Esophagus muscularis mucosa (tissue), 4 donors: ENCODE data around the gene PIGR. TPM values are rescaled to one million over a fixed set of nuclear protein-coding genes. Genes with fewer than 3 reads are reported as not detected.

Source experiments
- DNase-seq: peaks from one replicate; pipeline ENCODE4 v3.0.0-alpha.2; 2017; ENCODE audit errors: extremely low spot score
- H3K27ac ChIP-seq, 4 donors: fragments of 200-600 bp; sonication (generic); replicated peaks in 1 of 4; 1 replicate in 3 of 4; 2 replicates in 1 of 4; pipeline ENCODE4 v1.5.1; 2016 to 2019; ENCODE audit warnings: mild to moderate bottlenecking in 1 of 4
- H3K27me3 ChIP-seq, 4 donors: fragments of 200-600 bp; sonication (generic); one replicate each; pipeline versions ENCODE4 v1.5.1 to v1.6.0; 2016 to 2019
- H3K36me3 ChIP-seq, 4 donors: fragments of 200-600 bp; sonication (generic); one replicate each; pipeline ENCODE4 v1.5.1; 2016 to 2019
- H3K4me1 ChIP-seq, 4 donors: fragments of 200-600 bp; sonication (generic); one replicate each; pipeline ENCODE4 v1.5.1; 2016 to 2019
- H3K4me3 ChIP-seq, 4 donors: fragments of 200-600 bp; sonication (generic); 1 replicate in 2 of 4; 2 replicates in 2 of 4; pipeline ENCODE4 v1.5.1; 2016 to 2019; ENCODE audit warnings: mild to moderate bottlenecking in 4 of 4, moderate library complexity in 1 of 4
- H3K9me3 ChIP-seq, 4 donors: fragments of 200-600 bp; sonication (generic); 1 replicate in 3 of 4; 2 replicates in 1 of 4; pipeline ENCODE4 v1.5.1; 2016 to 2019
- CTCF ChIP-seq, 3 experiments: fragments of 200-600 bp in 2 of 3; fragments of 450-650 bp in 1 of 3; sonication (generic) in 2 of 3; IDR thresholded peaks; one replicate each; pipeline ENCODE4 v1.5.1; 2017 to 2019; ENCODE audit warnings: antibody characterized with exemption in 3 of 3, mild to moderate bottlenecking in 2 of 3, moderate library complexity in 1 of 3
- EP300 ChIP-seq: sonication (generic); formaldehyde crosslinking; IDR thresholded peaks from one replicate; pipeline ENCODE4 v1.6.1; 2017; ENCODE audit warnings: antibody characterized with exemption
- POLR2A ChIP-seq: fragments of 450-650 bp; IDR thresholded peaks from one replicate; pipeline ENCODE4 v1.6.1; 2017; ENCODE audit warnings: antibody characterized with exemption, moderate library complexity, mild to moderate bottlenecking, low read depth
- POLR2AphosphoS5 ChIP-seq, 2 donors: sonication (generic); formaldehyde crosslinking; IDR thresholded peaks; one replicate each; pipeline ENCODE4 v1.6.1; 2017; ENCODE audit warnings: antibody characterized with exemption in 2 of 2
- WGBS: methylation state at CpG from one replicate; pipeline ENCODE4 v1.1.5; 2018; 5-methylcytosine and 5-hydroxymethylcytosine counted together
- intact Hi-C: fragments of 100-400 bp; cut with DNase I; formaldehyde crosslinking; loops from one replicate; pipeline ENCODE4 v1.15.1; 2023
- total RNA-seq, 4 donors: library from RNA; depleted of rRNA; stranded (reverse); fragments of >200 nt; gene quantifications; one replicate each; pipeline versions ENCODE4 v1.1.0 to v1.2.1, GENCODE V29; 2016

Gene PIGR
- total RNA-seq, 4 donors from 2014 or later = 0.42 to 4.2 (median 1.1) TPM; not detected in 1

GRCh38 chr1:206897175-206897574, 49.1 kb downstream of the PIGR start, which contains the start of gene IL24:
Gene IL24, plus strand, starts transcription at chr1:206897443. Its CDS starts 390 bp downstream, at chr1:206897833.
- 67% methylated on average over 4 of the region's 4 CpGs for WGBS
- TF ChIP-seq EP300 = no peak
- no peak for TF ChIP-seq POLR2AphosphoS5 (IDR thresholded peaks at IDR 0.05)

GRCh38 chr1:206896261-206896660, 50.0 kb downstream of the PIGR start:
- Histone ChIP-seq H3K27me3 (peaks cover 0 to 28% (median 0%) of the 10 kb centered on the region in 4 donors), H3K4me3 (no peak overlapping the region), H3K36me3 (no peaks in the 10 kb centered on the region), H3K4me1 (peaks cover 5 to 11% (median 8%) of the 10 kb centered on the region in 4 donors), H3K27ac (no peak overlapping the region), H3K9me3 (no peaks in the 10 kb centered on the region)
- no peak for TF ChIP-seq POLR2A
- 78% methylated on average over 3 of the region's 3 CpGs for WGBS
- intact Hi-C loops = no loop called here
- no peak for DNase-seq

More at GRCh38 chr1:206897175-206897574, 49.1 kb downstream of the PIGR start, which contains the start of gene IL24:
- Histone ChIP-seq H3K36me3 (no peaks in the 10 kb centered on the region), H3K27ac (no peak within 1 kb of the TSS), H3K27me3 (peaks cover 0 to 22% (median 0%) of the 10 kb centered on the region in 4 donors), H3K4me3 (no peak within 1 kb of the TSS), H3K9me3 (no peaks in the 10 kb centered on the region), H3K4me1 (peaks cover 5 to 11% (median 8%) of the 10 kb centered on the region in 4 donors)
- intact Hi-C loops = no loop called here
- no peak for DNase-seq

- intact Hi-C loops = no loop called here
- Histone ChIP-seq H3K27ac (no peak overlapping the region), H3K27me3 (peaks cover 0 to 32% (median 0%) of the 10 kb centered on the region in 4 donors), H3K36me3 (no peaks in the 10 kb centered on the region), H3K4me3 (no peak overlapping the region), H3K9me3 (no peaks in the 10 kb centered on the region), H3K4me1 (peaks cover 5 to 11% (median 8%) of the 10 kb centered on the region in 4 donors)
- DNase-seq = no peak
- WGBS = 26% methylated on average over 3 of the region's 3 CpGs
- TF ChIP-seq POLR2AphosphoS5 (IDR thresholded peaks at IDR 0.05) (peak in 1 of 2 donors; percentile 13), POLR2A (no peak)
Measured at GRCh38 chr1:206895837-206896242, 50.4 kb downstream of the PIGR start.

GRCh38 chr1:206895325-206895724, 50.9 kb downstream of the PIGR start:
- intact Hi-C loops = no loop called here
- no peak overlapping the region for H3K27ac ChIP-seq
- WGBS = 90% methylated on average over 3 of the region's 3 CpGs
- no peaks in the 10 kb centered on the region for H3K36me3 ChIP-seq
- H3K27me3 ChIP-seq = peaks cover 0 to 37% (median 0%) of the 10 kb centered on the region in 4 donors
- no peak for DNase-seq
- peaks cover 5 to 11% (median 8%) of the 10 kb centered on the region in 4 donors for H3K4me1 ChIP-seq
- no peak for TF ChIP-seq POLR2AphosphoS5 (IDR thresholded peaks at IDR 0.05)
- no peak for TF ChIP-seq EP300
- no peak for TF ChIP-seq POLR2A
- no peak for TF ChIP-seq CTCF (IDR thresholded peaks at IDR 0.05)
- H3K4me3 ChIP-seq = no peak overlapping the region
- no peaks in the 10 kb centered on the region for H3K9me3 ChIP-seq

- Histone ChIP-seq H3K9me3 (no peaks in the 10 kb centered on the region), H3K36me3 (no peaks in the 10 kb centered on the region), H3K4me1 (peaks cover 5 to 11% (median 8%) of the 10 kb centered on the region in 4 donors), H3K27ac (no peak overlapping the region), H3K4me3 (no peak overlapping the region), H3K27me3 (peaks cover 0 to 30% (median 0%) of the 10 kb centered on the region in 4 donors)
- DNase-seq = no peak
- WGBS = 86% methylated on average over 2 of the region's 2 CpGs
- no peak for TF ChIP-seq CTCF (IDR thresholded peaks at IDR 0.05)
- no peak for TF ChIP-seq POLR2A
- TF ChIP-seq EP300 = no peak
- TF ChIP-seq POLR2AphosphoS5 (IDR thresholded peaks at IDR 0.05) = no peak
- intact Hi-C loops = no loop called here
Measured at GRCh38 chr1:206893380-206893779, 52.9 kb downstream of the PIGR start.

GRCh38 chr1:206892351-206892984, 53.8 kb downstream of the PIGR start:
- H3K4me1 ChIP-seq = peaks cover 5 to 11% (median 8%) of the 10 kb centered on the region in 4 donors
- TF ChIP-seq POLR2A (no peak), POLR2AphosphoS5 (IDR thresholded peaks at IDR 0.05) (no peak)
- no peak for DNase-seq
- H3K27me3 ChIP-seq = peaks cover 0 to 27% (median 0%) of the 10 kb centered on the region in 4 donors
- intact Hi-C loops = no loop called here
- H3K36me3 ChIP-seq = no peaks in the 10 kb centered on the region
- no peak overlapping the region for H3K4me3 ChIP-seq
- no peak overlapping the region for H3K27ac ChIP-seq
- 78% methylated on average over 3 of the region's 3 CpGs for WGBS
- H3K9me3 ChIP-seq = no peaks in the 10 kb centered on the region
